IMR-90 (cell line): Measurements from ENCODE around the gene RAB40C.

ENCODE experiments used
- ELK1 ChIP-seq: fragments of 150-350 bp; IDR thresholded peaks from 2 replicates; pipeline ENCODE4 v1.6.1; 2016; ENCODE audit warnings: low read depth, mild to moderate bottlenecking, low read length, moderate library complexity, borderline replicate concordance
- MAFK ChIP-seq: IDR thresholded peaks from 2 replicates; pipeline ENCODE4 v1.6.1; 2012; ENCODE audit warnings: low read depth, low read length, improper control_type of control experiment
- NFE2L2 ChIP-seq: fragments of 150-350 bp; IDR thresholded peaks from 2 replicates; pipeline ENCODE4 v1.6.1; 2016; ENCODE audit warnings: low read depth, mild to moderate bottlenecking, low read length
- POLR2A ChIP-seq: IDR thresholded peaks from 2 replicates; pipeline ENCODE4 v1.6.1; 2012; ENCODE audit warnings: mild to moderate bottlenecking, low read depth, low read length
- RCOR1 ChIP-seq: IDR thresholded peaks from 2 replicates; pipeline ENCODE4 v1.6.1; 2012; ENCODE audit warnings: mild to moderate bottlenecking, low read length, improper control_type of control experiment; ENCODE audit not compliant: insufficient replicate concordance
- RFX5 ChIP-seq: IDR thresholded peaks from 2 replicates; pipeline ENCODE4 v1.8.0; 2012; ENCODE audit warnings: low read depth, mild to moderate bottlenecking, low read length, moderate library complexity
- SMC3 ChIP-seq: fragments of 150-350 bp; IDR thresholded peaks from 2 replicates; pipeline ENCODE4 v1.6.1; 2016; ENCODE audit warnings: low read depth, mild to moderate bottlenecking, antibody characterized with exemption, low read length, moderate library complexity
- TF ChIP-seq, protein P1 (sequence below): conservative IDR thresholded peaks from 2 replicates; pipeline ENCODE4 v1.5.1; 2012; ENCODE audit warnings: mild to moderate bottlenecking, low read depth, low read length, improper control_type of control experiment

DNA sequence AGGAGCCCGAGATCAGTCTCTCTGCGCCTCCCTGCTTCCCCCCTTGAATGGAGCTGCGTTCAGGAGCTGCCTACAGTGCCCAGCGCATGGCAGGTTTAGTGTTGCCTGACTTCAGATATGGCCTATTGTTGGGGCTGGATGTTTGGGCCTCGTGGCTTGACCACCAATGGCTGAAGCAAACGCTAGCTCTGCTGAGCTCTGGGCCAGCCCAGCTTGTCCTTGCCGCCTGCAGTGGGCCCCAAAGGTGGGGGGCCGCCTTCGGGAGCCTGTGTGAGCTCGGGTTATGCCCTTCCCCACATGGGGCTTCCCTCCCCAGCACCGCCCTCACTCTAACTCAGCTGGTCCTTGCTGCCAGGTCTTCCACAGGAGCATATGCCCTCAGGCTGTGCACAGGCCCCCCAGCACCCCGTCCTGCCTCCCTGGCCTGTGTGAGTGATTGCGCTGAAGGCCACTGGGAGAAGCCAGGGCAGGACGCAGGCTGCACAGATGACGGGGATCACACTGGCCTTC is 48.2 kb downstream of the RAB40C start:
- TF ChIP-seq, protein P1, sequence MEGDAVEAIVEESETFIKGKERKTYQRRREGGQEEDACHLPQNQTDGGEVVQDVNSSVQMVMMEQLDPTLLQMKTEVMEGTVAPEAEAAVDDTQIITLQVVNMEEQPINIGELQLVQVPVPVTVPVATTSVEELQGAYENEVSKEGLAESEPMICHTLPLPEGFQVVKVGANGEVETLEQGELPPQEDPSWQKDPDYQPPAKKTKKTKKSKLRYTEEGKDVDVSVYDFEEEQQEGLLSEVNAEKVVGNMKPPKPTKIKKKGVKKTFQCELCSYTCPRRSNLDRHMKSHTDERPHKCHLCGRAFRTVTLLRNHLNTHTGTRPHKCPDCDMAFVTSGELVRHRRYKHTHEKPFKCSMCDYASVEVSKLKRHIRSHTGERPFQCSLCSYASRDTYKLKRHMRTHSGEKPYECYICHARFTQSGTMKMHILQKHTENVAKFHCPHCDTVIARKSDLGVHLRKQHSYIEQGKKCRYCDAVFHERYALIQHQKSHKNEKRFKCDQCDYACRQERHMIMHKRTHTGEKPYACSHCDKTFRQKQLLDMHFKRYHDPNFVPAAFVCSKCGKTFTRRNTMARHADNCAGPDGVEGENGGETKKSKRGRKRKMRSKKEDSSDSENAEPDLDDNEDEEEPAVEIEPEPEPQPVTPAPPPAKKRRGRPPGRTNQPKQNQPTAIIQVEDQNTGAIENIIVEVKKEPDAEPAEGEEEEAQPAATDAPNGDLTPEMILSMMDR, result no peak
- TF ChIP-seq POLR2A, result no peak
- no peak for TF ChIP-seq RFX5
- no peak for TF ChIP-seq NFE2L2
- TF ChIP-seq MAFK, result no peak
- TF ChIP-seq ELK1, result no peak
- TF ChIP-seq SMC3, result no peak
- TF ChIP-seq RCOR1, result no peak
